Measurements from ENCODE around the gene HDGF.
"Not testable (repeated sequence)": the region's sequence is repeated elsewhere in the genome, so short reads cannot be mapped to it uniquely, and the experiment has no call there.

HDGF gene

GRCh38 chr1:156767101-156767878, 15.8 kb upstream of the HDGF start, which contains the start of gene PRCC:
Gene PRCC (plus strand): TSS chr1:156767535. CDS start chr1:156767772, 237 bp downstream.
- TF ChIP-seq, protein P1, sequence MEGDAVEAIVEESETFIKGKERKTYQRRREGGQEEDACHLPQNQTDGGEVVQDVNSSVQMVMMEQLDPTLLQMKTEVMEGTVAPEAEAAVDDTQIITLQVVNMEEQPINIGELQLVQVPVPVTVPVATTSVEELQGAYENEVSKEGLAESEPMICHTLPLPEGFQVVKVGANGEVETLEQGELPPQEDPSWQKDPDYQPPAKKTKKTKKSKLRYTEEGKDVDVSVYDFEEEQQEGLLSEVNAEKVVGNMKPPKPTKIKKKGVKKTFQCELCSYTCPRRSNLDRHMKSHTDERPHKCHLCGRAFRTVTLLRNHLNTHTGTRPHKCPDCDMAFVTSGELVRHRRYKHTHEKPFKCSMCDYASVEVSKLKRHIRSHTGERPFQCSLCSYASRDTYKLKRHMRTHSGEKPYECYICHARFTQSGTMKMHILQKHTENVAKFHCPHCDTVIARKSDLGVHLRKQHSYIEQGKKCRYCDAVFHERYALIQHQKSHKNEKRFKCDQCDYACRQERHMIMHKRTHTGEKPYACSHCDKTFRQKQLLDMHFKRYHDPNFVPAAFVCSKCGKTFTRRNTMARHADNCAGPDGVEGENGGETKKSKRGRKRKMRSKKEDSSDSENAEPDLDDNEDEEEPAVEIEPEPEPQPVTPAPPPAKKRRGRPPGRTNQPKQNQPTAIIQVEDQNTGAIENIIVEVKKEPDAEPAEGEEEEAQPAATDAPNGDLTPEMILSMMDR (IDR thresholded peaks at IDR 0.05; ENCODE audit: insufficient read depth, missing control alignments), result no peak
- peak; percentile 85 for FAIRE-seq
- peak; percentile 60 for DNase-seq (ENCODE audit: insufficient read length, low spot score)

GRCh38 chr1:156766298-156767100, 15.0 kb upstream of the HDGF start:
- no peak for DNase-seq (ENCODE audit: insufficient read length, low spot score)
- TF ChIP-seq, protein P1 (IDR thresholded peaks at IDR 0.05; ENCODE audit: insufficient read depth, missing control alignments), result no peak
- no peak for FAIRE-seq

GRCh38 chr1:156765666-156766065, 14.2 kb upstream of the HDGF start:
- DNase-seq (ENCODE audit: insufficient read length, low spot score), result no peak
- TF ChIP-seq, protein P1 (IDR thresholded peaks at IDR 0.05; ENCODE audit: insufficient read depth, missing control alignments), result no peak
- no peak for FAIRE-seq

DNA sequence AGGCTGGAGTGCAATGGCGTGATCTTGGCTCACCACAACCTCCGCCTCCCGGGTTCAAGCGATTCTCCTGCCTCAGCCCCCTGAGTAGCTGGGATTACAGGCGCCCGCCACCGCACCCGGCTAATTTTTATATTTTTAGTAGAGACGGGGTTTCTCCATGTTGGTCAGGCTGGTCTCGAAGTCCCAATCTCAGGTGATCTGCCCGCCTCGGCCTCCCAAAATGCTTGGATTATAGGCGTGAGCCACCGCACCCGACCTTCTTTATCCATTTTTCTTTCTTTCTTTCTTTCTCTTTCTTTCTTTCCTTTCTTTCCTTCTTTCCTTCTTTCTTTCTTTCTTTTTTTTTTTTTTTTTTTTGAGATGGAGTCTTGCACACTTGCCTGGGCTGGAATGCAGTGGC, 13.7 kb upstream of the HDGF start:
- FAIRE-seq; DNase-seq (ENCODE audit: insufficient read length, low spot score): not testable (repeated sequence)

- DNase-seq (ENCODE audit: insufficient read length, low spot score) (no peak), FAIRE-seq (no peak)
- TF ChIP-seq, protein P1 (IDR thresholded peaks at IDR 0.05; ENCODE audit: insufficient read depth, missing control alignments), result no peak
These were observed 9.3 kb upstream of the HDGF start for GRCh38 chr1:156760796-156761104.

DNA sequence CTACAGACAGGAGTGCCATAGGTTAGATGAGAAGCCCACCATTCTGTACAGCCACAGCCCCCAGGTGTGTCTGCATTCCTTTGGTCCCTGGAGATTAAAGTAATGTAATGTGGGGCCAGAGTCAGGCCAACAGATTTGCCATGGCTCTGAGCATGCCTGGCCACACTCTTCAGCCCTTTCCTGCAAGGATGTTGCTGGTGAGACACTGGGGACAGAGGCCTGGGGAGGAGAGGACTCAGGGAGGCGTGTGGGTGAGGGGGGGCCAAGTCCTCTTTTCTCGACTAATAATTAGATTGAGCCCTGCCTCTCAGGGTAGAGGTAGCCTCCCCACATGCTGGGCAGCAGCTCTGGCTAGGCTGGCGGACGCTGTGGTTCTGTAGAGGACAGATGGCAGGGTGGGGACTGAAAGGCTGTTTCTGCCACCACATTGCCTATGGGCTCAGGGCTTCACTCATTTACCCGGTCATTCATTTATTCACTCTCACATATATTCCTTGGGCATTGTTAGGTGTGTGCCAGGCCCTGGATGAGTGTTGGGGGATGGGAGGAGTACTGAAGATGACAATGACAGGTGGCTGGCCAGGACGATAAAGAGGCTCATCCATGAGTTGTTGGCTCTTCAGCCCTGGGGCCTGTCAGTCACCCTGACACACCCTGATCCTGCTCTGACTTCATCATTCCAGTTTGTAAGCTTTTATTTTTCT, 8.8 kb upstream of the HDGF start:
- TF ChIP-seq, protein P1 (IDR thresholded peaks at IDR 0.05; ENCODE audit: insufficient read depth, missing control alignments), result no peak
- DNase-seq (ENCODE audit: insufficient read length, low spot score), result no peak
- no peak for FAIRE-seq

DNA sequence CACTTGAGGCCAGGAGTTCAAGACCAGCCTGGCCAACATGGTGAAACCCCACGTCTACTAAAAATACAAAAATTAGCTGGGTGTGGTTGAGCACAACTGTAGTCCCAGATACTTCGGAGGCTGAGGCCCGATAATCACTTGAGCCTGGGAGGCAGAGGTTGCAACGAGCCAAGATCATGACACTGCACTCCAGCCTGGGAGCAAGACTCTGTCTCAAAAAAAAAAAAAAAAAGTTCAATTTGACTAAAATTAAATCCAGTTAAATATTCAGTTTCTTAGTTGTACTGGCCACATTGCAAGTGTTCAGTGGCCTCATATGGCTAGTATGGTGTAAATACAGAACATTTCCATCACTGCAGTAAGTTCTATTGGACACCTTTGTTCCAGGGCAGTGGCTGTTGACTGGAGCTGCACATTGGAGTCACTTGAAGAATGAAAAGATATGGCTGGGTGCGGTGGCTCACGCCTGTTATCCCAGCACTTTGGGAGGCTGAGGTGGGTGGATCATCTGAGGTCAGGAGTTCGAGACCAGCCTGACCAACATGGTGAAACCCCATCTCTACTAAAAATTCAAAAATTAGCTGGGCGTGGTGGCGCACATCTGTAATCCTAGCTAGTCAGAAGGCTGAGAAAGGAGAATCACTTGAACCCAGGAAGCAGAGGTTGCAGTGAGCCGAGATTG, 6.2 kb upstream of the HDGF start:
- not testable (repeated sequence) for DNase-seq (ENCODE audit: insufficient read length, low spot score); FAIRE-seq

Data from D721Med (cell line).